Transverse colon (tissue), 4 donors: ENCODE measurements around the gene CALML6. TPM values are rescaled to one million over a fixed set of nuclear protein-coding genes. Genes with fewer than 3 reads are reported as not detected.

Experiments
- DNase-seq: peaks from one replicate; pipeline ENCODE4 v3.0.0-alpha.2; 2019
- H3K27ac ChIP-seq, 4 donors: fragments of 200-600 bp; sonication (generic); 2 replicates each; pipeline ENCODE4 v1.5.1; 2016 to 2018; ENCODE audit warnings: inconsistent platforms in 4 of 4
- H3K27me3 ChIP-seq: fragments of 200-600 bp; sonication (generic); 2 replicates; pipeline ENCODE4 v1.5.1; 2017; ENCODE audit warnings: inconsistent platforms
- H3K36me3 ChIP-seq, 4 donors: fragments of 200-600 bp; sonication (generic); 2 replicates each; pipeline ENCODE4 v1.5.1; 2017 to 2019; ENCODE audit warnings: inconsistent platforms in 4 of 4
- H3K4me1 ChIP-seq, 4 donors: fragments of 200-600 bp; sonication (generic); 2 replicates each; pipeline ENCODE4 v1.5.1; 2017 to 2020; ENCODE audit warnings: inconsistent platforms in 4 of 4
- H3K4me3 ChIP-seq, 4 donors: fragments of 200-600 bp; sonication (generic); 1 replicate in 1 of 4; 2 replicates in 3 of 4; pipeline versions ENCODE4 v1.5.1 to v1.6.1; 2017 to 2019; ENCODE audit warnings: inconsistent platforms in 4 of 4
- H3K9me3 ChIP-seq, 2 donors: fragments of 200-600 bp; sonication (generic); 2 replicates each; pipeline ENCODE4 v1.5.1; 2017 to 2019; ENCODE audit warnings: inconsistent platforms in 2 of 2
- EP300 ChIP-seq: sonication (generic); formaldehyde crosslinking; IDR thresholded peaks from one replicate; pipeline ENCODE4 v1.6.1; 2017; ENCODE audit warnings: antibody characterized with exemption, low read depth
- POLR2A ChIP-seq: fragments of 450-650 bp; IDR thresholded peaks from one replicate; pipeline ENCODE4 v1.6.1; 2016; ENCODE audit warnings: antibody characterized with exemption, mild to moderate bottlenecking, moderate library complexity
- POLR2AphosphoS5 ChIP-seq, 3 donors: sonication (generic); formaldehyde crosslinking; IDR thresholded peaks; one replicate each; pipeline ENCODE4 v1.6.1; 2016; ENCODE audit warnings: antibody characterized with exemption in 3 of 3
- WGBS, 2 donors: methylation state at CpG; one replicate each; pipeline ENCODE4 v1.1.5; 2018; ENCODE audit warnings: low coverage in 1 of 2; 5-methylcytosine and 5-hydroxymethylcytosine counted together
- in situ Hi-C, 4 donors: fragments of 200-750 bp; cut with MboI; loops; one replicate each; pipeline versions ENCODE4 v1.15.0 to v1.15.1; 2017; ENCODE audit warnings: low sequenced_read_pairs in 3 of 4, low pct_ligation_motif_present in 1 of 4, low pct_unique_long_range_greater_than_20kb in 1 of 4
- intact Hi-C: fragments of 100-400 bp; cut with DNase I; formaldehyde crosslinking; loops from one replicate; pipeline ENCODE4 v1.15.1; 2023; ENCODE audit warnings: low total_unique reads
- total RNA-seq, 4 donors: library from RNA; depleted of rRNA; stranded (reverse); fragments of >200 nt; gene quantifications; one replicate each; pipeline ENCODE4 v1.1.0, GENCODE V29; 2016
- TF ChIP-seq, protein P1 (sequence below), 5 experiments: fragments of 200-600 bp in 3 of 5; fragments of 450-650 bp in 2 of 5; sonication (generic) in 3 of 5; IDR thresholded peaks; 1 replicate in 2 of 5; 2 replicates in 3 of 5; pipeline ENCODE4 v1.5.1; 2016 to 2017; ENCODE audit warnings: antibody characterized with exemption in 5 of 5, inconsistent platforms in 3 of 5, mild to moderate bottlenecking in 2 of 5, moderate library complexity in 1 of 5

The CALML6 gene
- total RNA-seq, 4 donors from 2014 or later, result 0.48 TPM; not detected in 3

DNA sequence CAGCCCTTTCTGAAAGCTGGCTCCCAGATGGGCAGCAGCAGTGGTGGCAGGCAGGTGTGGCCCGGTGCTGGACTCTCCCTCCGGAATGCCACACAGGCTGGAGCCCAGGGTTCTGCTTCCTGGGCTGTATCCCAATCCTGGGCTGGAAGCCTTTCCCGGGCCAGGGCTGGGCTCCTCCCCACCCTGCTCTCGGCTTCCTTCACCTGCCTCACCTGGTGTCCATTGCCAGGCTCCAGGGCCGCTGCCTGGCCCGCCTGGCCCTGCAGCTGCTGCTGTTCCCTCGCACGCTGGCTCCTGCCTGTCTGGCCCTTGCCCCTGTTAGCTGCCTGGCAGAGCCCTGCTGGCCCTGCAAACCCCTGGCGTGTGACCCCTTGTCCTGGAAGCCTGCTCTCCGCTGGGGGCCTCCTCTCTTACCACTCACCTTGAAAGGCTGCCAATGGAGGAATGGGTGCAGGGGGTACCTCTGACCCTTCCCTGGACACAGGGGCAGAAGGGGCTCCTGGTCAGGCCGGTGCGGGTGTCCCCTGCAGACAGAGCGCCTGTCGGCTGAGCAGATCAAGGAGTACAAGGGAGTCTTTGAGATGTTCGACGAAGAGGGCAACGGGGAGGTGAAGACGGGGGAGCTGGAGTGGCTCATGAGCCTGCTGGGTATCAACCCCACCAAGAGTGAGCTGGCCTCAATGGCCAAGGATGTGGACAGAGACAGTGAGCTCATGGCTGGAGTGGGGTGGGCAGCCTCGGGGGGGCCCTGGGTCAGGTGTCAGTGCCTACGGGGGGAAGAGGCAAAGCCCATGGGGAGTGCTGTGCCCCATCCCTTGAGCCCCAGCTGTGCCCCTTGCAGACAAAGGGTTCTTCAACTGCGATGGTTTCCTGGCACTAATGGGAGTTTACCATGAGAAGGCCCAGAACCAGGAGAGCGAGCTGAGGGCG lies 1.1 kb downstream of the CALML6 start:
- intact Hi-C loops, result no loop called here
- WGBS, 2 donors, result 77 to 87% methylated on average over 6 to 23 of the region's 23 CpGs
- peak; percentile 52 for DNase-seq
- H3K27me3 ChIP-seq, result no peaks in the 10 kb centered on the region
- H3K27ac ChIP-seq, result peak overlapping the region in 1 of 4 donors; percentile 33
- no peaks in the 10 kb centered on the region for H3K36me3 ChIP-seq
- H3K4me1 ChIP-seq, result peaks cover 9 to 27% (median 18%) of the 10 kb centered on the region in 4 donors
- in situ Hi-C loops, result no loop called here
- TF ChIP-seq POLR2AphosphoS5 (IDR thresholded peaks at IDR 0.05), result no peak
- no peak for TF ChIP-seq EP300
- TF ChIP-seq, protein P1, sequence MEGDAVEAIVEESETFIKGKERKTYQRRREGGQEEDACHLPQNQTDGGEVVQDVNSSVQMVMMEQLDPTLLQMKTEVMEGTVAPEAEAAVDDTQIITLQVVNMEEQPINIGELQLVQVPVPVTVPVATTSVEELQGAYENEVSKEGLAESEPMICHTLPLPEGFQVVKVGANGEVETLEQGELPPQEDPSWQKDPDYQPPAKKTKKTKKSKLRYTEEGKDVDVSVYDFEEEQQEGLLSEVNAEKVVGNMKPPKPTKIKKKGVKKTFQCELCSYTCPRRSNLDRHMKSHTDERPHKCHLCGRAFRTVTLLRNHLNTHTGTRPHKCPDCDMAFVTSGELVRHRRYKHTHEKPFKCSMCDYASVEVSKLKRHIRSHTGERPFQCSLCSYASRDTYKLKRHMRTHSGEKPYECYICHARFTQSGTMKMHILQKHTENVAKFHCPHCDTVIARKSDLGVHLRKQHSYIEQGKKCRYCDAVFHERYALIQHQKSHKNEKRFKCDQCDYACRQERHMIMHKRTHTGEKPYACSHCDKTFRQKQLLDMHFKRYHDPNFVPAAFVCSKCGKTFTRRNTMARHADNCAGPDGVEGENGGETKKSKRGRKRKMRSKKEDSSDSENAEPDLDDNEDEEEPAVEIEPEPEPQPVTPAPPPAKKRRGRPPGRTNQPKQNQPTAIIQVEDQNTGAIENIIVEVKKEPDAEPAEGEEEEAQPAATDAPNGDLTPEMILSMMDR (IDR thresholded peaks at IDR 0.05), result no peak
- no peak for TF ChIP-seq POLR2A
- no peak overlapping the region for H3K4me3 ChIP-seq
- H3K9me3 ChIP-seq, result no peaks in the 10 kb centered on the region

DNA sequence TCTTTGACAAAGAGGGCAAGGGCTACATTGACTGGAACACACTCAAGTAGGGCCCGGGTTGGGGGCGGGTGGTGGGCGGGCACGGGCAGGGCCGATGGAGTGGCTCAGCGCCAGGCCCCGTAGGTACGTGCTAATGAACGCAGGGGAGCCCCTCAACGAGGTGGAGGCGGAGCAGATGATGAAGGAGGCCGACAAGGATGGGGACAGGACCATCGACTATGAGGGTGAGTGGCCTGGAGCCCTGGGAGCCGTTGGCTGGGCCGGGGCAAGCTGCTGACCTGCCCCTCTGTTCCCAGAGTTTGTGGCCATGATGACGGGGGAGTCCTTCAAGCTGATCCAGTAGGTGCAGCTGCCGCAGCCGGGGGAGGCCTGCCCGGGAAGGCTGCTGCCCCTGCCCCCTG lies 1.8 kb downstream of the CALML6 start:
- intact Hi-C loops, result no loop called here

DNA sequence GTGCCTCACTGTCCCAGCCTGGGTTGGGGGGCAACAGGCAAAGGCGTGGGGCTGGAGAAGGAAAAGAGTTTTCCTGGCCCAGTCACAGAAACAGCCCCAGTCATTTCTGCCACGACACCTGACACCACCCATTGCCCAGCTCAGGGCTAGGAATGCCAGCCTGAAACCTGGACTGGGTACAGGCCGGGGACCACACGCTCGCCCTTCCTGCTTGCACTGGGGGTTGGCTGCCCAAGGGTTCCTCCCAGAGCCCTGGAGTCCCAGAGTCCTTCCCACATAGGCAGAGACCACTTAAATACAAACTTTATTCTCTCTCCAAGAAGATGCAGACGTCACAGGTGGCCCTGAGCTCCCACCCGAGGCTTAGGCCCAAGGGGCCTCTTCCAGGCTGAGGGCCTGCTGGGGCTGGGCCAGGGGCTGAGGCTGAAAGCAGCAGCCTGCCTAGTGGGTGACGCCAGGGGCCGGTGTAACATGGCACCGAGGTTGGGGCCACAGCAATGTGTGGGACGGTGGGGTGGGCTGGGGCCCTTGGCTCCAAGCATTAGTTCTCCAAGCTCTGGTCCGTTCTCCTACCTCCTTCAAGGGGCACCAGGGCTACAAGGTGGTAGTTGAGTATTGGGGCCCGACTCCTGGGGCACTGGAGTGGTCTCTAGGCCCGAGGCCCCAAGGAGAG lies 2.4 kb downstream of the CALML6 start:
- in situ Hi-C loops (no loop called here), intact Hi-C loops (no loop called here)
- H3K4me3 ChIP-seq, result no peak overlapping the region
- DNase-seq, result peak; percentile 7
- TF ChIP-seq, protein P1 (IDR thresholded peaks at IDR 0.05), result no peak
- TF ChIP-seq EP300 (no peak), POLR2AphosphoS5 (IDR thresholded peaks at IDR 0.05) (no peak), POLR2A (no peak)
- no peaks in the 10 kb centered on the region for H3K36me3 ChIP-seq
- no peak overlapping the region for H3K27ac ChIP-seq
- H3K9me3 ChIP-seq, result no peaks in the 10 kb centered on the region
- H3K27me3 ChIP-seq, result no peaks in the 10 kb centered on the region
- WGBS, 2 donors, result 91% methylated on average over 13 of the region's 14 CpGs; no CpG with 5 or more reads in 1 of the 2 donors
- peaks cover 9 to 27% (median 18%) of the 10 kb centered on the region in 4 donors for H3K4me1 ChIP-seq

More for the DNA sequence above, 1.8 kb downstream of the CALML6 start:
- no peak for TF ChIP-seq POLR2AphosphoS5 (IDR thresholded peaks at IDR 0.05)
- no peak for TF ChIP-seq EP300
- TF ChIP-seq, protein P1 (IDR thresholded peaks at IDR 0.05), result no peak
- TF ChIP-seq POLR2A, result no peak
- H3K36me3 ChIP-seq, result no peaks in the 10 kb centered on the region
- in situ Hi-C loops, result no loop called here
- H3K4me1 ChIP-seq, result peaks cover 9 to 27% (median 18%) of the 10 kb centered on the region in 4 donors
- H3K4me3 ChIP-seq, result no peak overlapping the region
- WGBS, 2 donors, result 83 to 92% methylated on average over 4 to 19 of the region's 19 CpGs
- no peaks in the 10 kb centered on the region for H3K27me3 ChIP-seq
- H3K9me3 ChIP-seq, result no peaks in the 10 kb centered on the region
- peak; percentile 11 for DNase-seq
- H3K27ac ChIP-seq, result no peak overlapping the region
